Stimulated activated CD8-positive, alpha-beta memory T cell treated with anti-CD3 and anti-CD28 coated beads, Interleukin-2, amount 100 ng/mL, for 48 hours (primary cell): ENCODE results near the gene GPR137B.

Experiments
- DNase-seq, 2 donors: peaks; one replicate each; pipeline ENCODE4 v3.0.0-alpha.2; 2020; ENCODE audit warnings: low read depth in 2 of 2

The GPR137B gene

GRCh38 chr1:236142253-236143103 lies at the start of gene GPR137B:
GPR137B (plus strand) TSS chr1:236142539; CDS start chr1:236142623, 84 bp downstream.
- DNase-seq: peak; percentile 33 to 36

DNA sequence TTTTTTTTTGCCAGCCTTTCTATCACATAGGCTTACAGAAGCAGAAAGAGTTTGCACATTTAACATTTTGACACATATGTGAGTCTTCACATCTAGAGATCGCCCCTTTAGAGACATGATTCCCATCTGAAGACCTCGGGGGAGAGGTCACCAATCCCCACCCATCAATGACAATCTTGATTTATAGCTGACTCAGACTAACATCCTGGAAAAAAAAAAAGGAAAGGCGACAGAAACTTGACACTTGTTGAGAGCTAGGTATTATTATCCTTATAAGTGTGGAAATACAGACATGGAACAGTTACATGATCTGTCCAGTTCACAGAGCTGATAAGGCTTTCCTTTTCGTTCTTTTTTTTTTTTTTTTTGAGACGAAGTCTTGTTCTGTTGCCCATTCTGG lies 49.4 kb upstream of the GPR137B start:
- no peak for DNase-seq

GRCh38 chr1:236095705-236096520 lies 46.4 kb upstream of the GPR137B start:
- no peak for DNase-seq

DNA sequence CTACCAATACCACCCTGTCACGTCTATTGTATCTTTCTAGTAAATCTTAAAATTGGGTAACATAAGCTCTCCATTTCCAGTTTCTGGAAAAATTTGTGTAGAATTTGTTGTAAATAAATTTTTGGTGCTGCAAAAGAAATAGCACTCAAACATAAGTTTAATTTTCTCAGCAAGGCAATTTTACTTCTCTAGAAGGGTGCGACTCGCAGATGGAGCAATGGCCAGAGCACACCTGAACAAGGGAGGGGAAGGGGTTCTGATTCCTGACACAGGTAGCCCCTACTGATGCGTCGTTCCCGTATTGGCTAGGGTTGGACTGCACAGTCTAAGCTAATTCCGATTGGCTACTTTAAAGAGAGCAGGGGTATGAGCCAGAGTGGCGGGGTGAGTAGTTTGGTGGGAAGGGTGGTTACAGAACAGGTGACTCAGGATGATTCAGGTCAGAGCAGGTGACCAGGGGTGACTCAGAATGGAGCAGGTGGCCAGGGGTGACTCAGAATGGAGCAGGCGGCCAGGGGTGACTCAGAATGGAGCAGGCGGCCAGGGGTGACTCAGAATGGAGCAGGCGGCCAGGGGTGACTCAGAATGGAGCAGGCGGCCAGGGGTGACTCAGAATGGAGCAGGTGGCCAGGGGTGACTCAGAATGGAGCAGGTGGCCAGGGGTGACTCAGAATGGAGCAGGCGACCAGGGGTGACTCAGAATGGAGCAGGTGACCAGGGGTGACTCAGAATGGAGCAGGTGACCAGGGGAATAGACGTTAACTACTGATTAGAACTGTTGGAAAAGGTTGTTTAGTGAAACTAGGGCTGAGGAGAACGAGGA lies 45.5 kb upstream of the GPR137B start:
- peak; percentile 64 to 71 for DNase-seq

- DNase-seq: no peak
Measured at GRCh38 chr1:236098267-236098666, 44.1 kb upstream of the GPR137B start.

GRCh38 chr1:236099355-236099974 lies 42.9 kb upstream of the GPR137B start:
- DNase-seq: no peak

- no peak for DNase-seq
Measured at GRCh38 chr1:236100799-236101198, 41.5 kb upstream of the GPR137B start.

GRCh38 chr1:236101233-236102200 lies 40.8 kb upstream of the GPR137B start:
- no peak for DNase-seq

DNA sequence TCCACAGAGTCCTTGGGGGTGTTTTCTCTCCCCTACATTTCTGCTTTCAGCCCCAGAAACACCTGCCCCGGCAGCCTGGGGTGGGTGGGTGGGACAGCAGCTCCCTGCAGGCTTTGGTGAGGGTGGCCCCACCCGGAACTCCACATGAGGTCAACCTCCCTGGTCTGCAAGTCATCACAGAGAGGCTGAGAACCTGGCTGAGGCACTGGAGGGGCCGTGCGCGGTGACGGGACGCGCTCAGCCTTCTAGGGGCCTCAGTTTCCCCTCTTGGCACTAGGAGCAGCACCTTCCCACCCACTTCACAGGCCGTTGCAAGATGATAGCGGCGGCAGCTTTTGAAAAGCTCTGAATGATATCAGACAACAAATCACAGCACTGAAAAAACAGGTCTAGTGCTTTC lies 39.7 kb upstream of the GPR137B start:
- DNase-seq: no peak

DNA sequence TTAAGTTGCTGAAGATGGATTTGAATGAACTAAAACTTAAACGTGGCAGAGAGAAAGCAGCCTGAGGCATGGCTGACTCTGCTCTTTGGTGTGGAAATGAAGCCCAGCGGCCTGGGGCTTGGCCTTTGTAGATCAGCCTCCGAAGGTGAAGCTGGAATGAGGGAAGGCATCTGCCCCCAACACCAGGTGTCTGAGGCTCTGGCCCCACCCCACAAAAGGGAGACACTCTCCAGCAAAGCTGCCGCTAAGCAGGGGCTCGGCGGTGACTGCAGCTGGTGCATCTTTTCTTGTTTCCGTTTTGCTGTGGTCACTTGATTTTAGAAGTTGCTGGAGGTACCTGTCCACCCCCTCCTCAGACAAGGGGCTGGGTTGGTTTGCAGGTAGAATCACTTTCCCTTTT lies 39.3 kb upstream of the GPR137B start:
- DNase-seq: no peak

DNA sequence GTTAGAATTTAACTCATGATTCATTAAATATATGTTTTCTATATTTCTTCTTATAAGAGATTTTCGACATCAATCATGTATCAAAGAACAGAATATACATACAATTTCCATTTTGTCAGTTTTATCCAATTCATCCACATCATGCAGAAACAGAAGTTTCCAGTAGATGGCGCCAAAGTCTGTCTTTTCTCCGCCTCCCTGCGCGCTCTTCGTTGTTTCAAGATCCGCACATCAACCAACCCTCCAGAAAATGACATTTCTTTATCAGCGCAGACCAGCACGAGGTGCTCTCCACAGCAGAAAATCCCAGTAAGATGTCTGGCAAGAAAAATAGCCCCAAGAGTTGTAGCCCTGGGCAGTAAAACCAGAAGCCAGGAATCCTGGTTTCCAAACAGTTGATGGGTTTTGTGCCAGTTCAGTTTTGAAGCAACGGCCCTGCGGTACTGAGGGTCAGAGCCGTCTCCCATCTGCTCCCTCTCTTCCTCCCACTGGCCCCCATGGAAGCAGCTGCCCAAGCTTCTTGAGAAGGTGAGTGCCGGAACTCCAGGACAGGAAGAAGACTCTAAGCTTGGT lies 38.6 kb upstream of the GPR137B start:
- peak in 1 of 2 donors; percentile 33 for DNase-seq

GRCh38 chr1:236107121-236107907 lies 35.0 kb upstream of the GPR137B start:
- DNase-seq: no peak

GRCh38 chr1:236108027-236108648 lies 34.2 kb upstream of the GPR137B start:
- no peak for DNase-seq

GRCh38 chr1:236110137-236110536 lies 32.2 kb upstream of the GPR137B start:
- no peak for DNase-seq

DNA sequence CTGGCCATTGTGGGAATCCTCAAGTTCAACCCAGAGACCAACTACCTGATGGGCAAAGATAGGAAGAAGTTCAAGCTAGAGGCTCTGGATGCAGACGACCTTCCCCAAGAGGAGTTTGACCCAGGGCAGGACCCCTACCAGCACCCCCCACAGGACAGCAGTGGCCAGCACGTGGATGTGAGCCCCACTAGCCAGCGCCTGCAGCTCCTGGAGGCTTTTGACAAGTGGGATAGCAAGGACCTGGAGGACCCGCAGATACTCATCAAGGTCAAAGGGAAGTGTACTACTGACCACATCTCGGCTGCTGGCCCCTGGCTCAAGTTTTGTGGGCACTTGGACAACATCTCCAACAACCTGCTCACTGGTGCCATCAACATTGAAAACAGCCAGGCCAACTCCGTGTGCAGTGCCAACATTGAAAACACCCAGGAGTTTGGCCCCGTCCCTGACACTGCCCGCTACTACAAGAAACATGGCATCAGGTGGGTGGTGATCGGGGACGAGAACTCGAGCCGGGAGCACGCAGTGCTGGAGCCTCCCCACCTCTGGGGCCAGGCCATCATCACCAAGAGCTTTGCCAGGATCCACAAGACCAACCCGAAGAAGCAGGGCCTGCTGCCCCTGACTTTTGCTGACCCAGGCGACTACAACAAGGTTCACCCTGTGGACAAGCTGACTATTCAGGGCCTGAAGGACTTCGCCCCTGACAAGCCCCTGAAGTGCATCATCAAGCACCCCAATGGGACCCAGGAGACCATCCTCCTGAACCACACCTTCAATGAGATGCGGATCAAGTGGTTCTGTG lies 30.6 kb upstream of the GPR137B start:
- DNase-seq: no peak

- no peak for DNase-seq
Measured at GRCh38 chr1:236112332-236112627, 30.1 kb upstream of the GPR137B start.

- no peak for DNase-seq
Measured at GRCh38 chr1:236113324-236114032, 28.9 kb upstream of the GPR137B start.
